ENCODE measurements around the gene APH1A.

The APH1A gene

DNA sequence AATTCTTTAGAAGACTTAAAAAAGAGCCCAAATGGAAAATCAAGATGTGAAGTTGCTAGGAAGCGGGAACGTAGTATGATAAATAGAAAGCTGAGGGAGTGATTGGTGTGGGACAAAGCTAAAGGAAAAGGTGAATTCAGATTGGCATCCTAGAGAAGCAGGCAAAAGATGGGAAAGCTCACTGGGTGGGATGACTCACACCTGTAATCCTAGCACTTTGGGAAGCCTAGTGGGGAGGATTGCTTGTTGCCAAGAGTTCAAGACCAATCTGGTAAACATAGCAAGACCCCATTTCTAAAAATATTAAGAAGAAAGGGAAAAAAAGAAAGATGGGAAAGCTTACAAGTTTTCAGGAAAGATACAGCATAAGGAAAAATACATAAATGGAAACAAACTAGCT is 26.7 kb upstream of the APH1A start:
- DNase-seq (ENCODE audit: low read depth, low spot score), result no peak
- H3K4me3 ChIP-seq, result no peak overlapping the region
- peaks cover 15% of the 10 kb centered on the region for H3K36me3 ChIP-seq (ENCODE audit: insufficient read depth, low read length)

DNA sequence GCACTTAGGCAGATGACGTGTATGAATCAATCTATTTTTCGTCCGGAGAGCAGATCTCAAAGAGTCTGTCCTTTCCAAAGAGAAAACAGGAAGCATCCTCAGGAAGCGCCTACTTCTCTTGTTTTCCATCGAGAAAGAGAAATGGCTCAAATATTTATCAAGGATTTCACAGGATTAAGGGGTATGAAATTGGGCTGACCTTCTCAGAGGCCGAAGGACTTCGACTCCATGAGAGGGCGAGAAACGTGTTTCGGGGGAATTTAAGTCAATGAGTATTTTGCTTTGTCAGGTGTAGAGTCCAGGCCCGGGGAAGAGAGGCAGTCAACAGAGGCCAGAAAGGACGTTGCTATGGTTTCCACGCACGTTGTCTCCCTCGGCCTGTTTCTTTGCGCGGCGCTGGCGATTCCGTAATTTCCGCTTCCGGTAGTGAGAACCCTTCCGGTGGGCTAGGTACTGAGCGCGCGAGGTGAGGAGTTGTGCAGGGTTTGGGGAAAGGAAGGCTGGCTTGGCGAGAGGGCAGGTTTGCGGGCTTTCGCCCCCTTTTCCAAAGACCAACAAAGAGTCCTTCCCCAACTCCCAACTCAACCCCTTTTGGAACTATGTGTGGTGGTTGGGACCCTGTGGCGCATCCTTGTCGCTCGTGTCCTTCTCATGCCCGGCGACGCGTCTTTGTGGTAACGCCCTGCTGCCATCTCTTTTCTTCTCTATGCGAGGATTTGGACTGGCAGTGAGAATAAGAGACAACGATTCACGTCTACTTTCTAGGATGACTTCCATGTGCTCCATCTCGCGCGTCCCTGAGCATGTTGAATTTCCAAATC is 24.8 kb upstream of the APH1A start, which contains the start of gene MRPS21:
MRPS21 (plus strand) TSS at position 429 of the 821 bp plus-strand sequence. CDS start 506 bp downstream, outside the sequence.
- no peaks in the 10 kb centered on the region for H3K9me3 ChIP-seq (ENCODE audit: low read depth, low read length)
- TF ChIP-seq EZH2 (IDR thresholded peaks at IDR 0.05) (no peak), FOXP2 (optimal IDR thresholded peaks at IDR 0.05; ENCODE audit: control extremely low read depth, extremely low read length, insufficient read depth) (no peak), POLR2AphosphoS5 (IDR thresholded peaks at IDR 0.05; ENCODE audit: borderline replicate concordance, low read depth, low read length) (peak; percentile 88; the same call in 1 of the 2 replicates)
- H3K9ac ChIP-seq (ENCODE audit: insufficient read length), result peak within 1 kb of the TSS; percentile 82
- peak within 1 kb of the TSS; percentile 78 for H3K27ac ChIP-seq
- H3K4me3 ChIP-seq, result peak within 1 kb of the TSS; percentile 79
- H3K36me3 ChIP-seq (ENCODE audit: insufficient read depth, low read length), result peaks cover 15% of the 10 kb centered on the region
- no peak for DNase-seq (ENCODE audit: low read depth, low spot score)

More for the DNA sequence above, 26.7 kb upstream of the APH1A start:
- H3K27ac ChIP-seq, result no peak overlapping the region
- TF ChIP-seq FOXP2 (optimal IDR thresholded peaks at IDR 0.05; ENCODE audit: control extremely low read depth, extremely low read length, insufficient read depth) (no peak), POLR2AphosphoS5 (IDR thresholded peaks at IDR 0.05; ENCODE audit: borderline replicate concordance, low read depth, low read length) (no peak), EZH2 (IDR thresholded peaks at IDR 0.05) (no peak)
- H3K9me3 ChIP-seq (ENCODE audit: low read depth, low read length), result no peaks in the 10 kb centered on the region
- no peak overlapping the region for H3K9ac ChIP-seq (ENCODE audit: insufficient read length)

DNA sequence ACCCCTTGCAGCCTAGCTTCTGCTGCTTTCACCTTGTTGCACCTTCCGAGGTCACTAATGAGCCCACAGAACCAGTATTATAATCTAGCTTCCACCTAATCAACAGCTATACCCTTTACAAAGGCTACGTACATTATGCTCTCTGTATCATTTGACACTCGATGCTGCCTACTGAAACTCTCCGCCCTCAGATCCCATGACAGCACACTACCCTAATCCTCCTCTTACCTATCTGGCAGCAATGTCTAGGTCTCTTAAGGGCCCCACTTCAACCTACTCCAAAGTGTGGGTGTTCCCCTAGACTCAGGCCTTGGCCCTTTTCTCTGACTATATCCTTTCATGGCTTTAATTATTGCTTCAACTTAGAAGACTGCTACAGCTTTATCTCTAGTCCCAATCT is 20.0 kb upstream of the APH1A start:
- no peak overlapping the region for H3K27ac ChIP-seq
- DNase-seq (ENCODE audit: low read depth, low spot score), result no peak
- TF ChIP-seq EZH2 (IDR thresholded peaks at IDR 0.05) (no peak), FOXP2 (optimal IDR thresholded peaks at IDR 0.05; ENCODE audit: control extremely low read depth, extremely low read length, insufficient read depth) (no peak), POLR2AphosphoS5 (IDR thresholded peaks at IDR 0.05; ENCODE audit: borderline replicate concordance, low read depth, low read length) (no peak)

DNA sequence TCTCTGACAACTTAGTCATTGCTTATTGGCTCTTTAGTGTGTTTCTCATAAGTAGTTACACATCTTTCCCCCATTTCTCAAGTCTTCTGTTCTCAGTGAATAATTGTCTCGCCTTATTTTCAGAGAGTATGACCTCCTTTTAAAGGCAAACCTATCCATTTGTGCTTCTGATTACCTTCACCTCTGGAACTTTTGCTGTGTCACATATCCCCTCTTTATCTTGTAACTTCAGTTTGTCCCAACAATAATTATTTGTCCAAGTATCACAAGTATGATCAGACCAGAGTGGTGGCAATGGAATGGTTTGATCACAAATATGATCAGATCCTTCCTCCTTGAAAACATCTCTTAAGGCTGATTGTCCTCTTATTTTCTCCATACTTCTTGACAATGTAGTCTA is 19.6 kb upstream of the APH1A start:
- no peak for DNase-seq (ENCODE audit: low read depth, low spot score)
- Histone ChIP-seq H3K36me3 (ENCODE audit: insufficient read depth, low read length) (no peaks in the 10 kb centered on the region), H3K4me3 (no peak overlapping the region), H3K9ac (ENCODE audit: insufficient read length) (no peak overlapping the region), H3K9me3 (ENCODE audit: low read depth, low read length) (no peaks in the 10 kb centered on the region), H3K27ac (no peak overlapping the region)
- TF ChIP-seq EZH2 (IDR thresholded peaks at IDR 0.05) (no peak), POLR2AphosphoS5 (IDR thresholded peaks at IDR 0.05; ENCODE audit: borderline replicate concordance, low read depth, low read length) (no peak), FOXP2 (optimal IDR thresholded peaks at IDR 0.05; ENCODE audit: control extremely low read depth, extremely low read length, insufficient read depth) (no peak)

More for the DNA sequence above, 20.0 kb upstream of the APH1A start:
- no peaks in the 10 kb centered on the region for H3K36me3 ChIP-seq (ENCODE audit: insufficient read depth, low read length)
- no peaks in the 10 kb centered on the region for H3K9me3 ChIP-seq (ENCODE audit: low read depth, low read length)
- no peak overlapping the region for H3K9ac ChIP-seq (ENCODE audit: insufficient read length)
- H3K4me3 ChIP-seq, result no peak overlapping the region

DNA sequence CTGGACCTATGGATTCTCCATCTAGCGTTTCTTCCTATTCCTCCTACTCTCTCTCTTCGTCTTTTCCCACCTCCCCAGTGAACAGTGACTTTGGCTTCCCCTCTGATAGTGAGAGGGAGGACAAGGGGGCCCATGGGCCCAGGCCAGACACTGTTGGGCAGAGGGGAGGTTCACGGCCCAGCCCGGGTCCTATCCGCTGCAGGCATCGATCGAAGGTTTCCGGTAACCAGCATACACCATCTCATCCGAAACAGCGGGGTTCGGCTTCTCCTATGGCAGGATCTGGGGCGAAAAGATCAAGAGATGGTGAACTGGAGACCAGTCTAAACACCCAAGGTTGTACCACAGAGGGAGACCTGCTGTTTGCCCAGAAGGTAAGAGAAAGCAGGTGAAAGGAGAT is 14.4 kb upstream of the APH1A start:
- TF ChIP-seq POLR2AphosphoS5 (IDR thresholded peaks at IDR 0.05; ENCODE audit: borderline replicate concordance, low read depth, low read length), result no peak
- TF ChIP-seq EZH2 (IDR thresholded peaks at IDR 0.05), result no peak
- TF ChIP-seq FOXP2 (optimal IDR thresholded peaks at IDR 0.05; ENCODE audit: control extremely low read depth, extremely low read length, insufficient read depth), result no peak
- no peak overlapping the region for H3K9ac ChIP-seq (ENCODE audit: insufficient read length)
- DNase-seq (ENCODE audit: low read depth, low spot score), result no peak
- no peaks in the 10 kb centered on the region for H3K9me3 ChIP-seq (ENCODE audit: low read depth, low read length)
- no peaks in the 10 kb centered on the region for H3K36me3 ChIP-seq (ENCODE audit: insufficient read depth, low read length)
- no peak overlapping the region for H3K4me3 ChIP-seq
- H3K27ac ChIP-seq, result no peak overlapping the region

DNA sequence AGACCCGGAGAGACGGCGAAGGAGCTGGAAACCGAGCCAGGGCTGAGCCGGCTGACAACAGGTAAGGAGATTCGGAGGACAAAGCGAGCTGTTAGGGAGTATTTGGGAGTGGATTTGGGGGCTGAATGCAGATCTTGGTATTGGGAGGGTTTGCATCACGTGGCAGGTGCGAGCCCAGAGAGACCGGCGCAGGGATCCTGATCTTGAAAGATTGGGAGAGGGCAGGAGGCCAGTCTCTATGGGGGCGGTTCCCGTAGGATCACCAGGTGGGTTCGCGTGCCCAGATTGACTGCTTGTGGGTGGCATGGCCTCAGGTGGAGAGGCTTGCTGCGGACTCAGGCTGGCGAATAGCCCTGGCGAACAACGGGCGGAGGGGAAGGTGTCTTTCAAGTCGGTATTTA is 13.7 kb upstream of the APH1A start:
- DNase-seq (ENCODE audit: low read depth, low spot score), result no peak
- no peak overlapping the region for H3K9ac ChIP-seq (ENCODE audit: insufficient read length)
- H3K9me3 ChIP-seq (ENCODE audit: low read depth, low read length), result no peaks in the 10 kb centered on the region
- H3K27ac ChIP-seq, result no peak overlapping the region
- TF ChIP-seq POLR2AphosphoS5 (IDR thresholded peaks at IDR 0.05; ENCODE audit: borderline replicate concordance, low read depth, low read length), result no peak
- no peak for TF ChIP-seq EZH2 (IDR thresholded peaks at IDR 0.05)
- TF ChIP-seq FOXP2 (optimal IDR thresholded peaks at IDR 0.05; ENCODE audit: control extremely low read depth, extremely low read length, insufficient read depth), result no peak
- no peaks in the 10 kb centered on the region for H3K36me3 ChIP-seq (ENCODE audit: insufficient read depth, low read length)
- H3K4me3 ChIP-seq, result no peak overlapping the region

DNA sequence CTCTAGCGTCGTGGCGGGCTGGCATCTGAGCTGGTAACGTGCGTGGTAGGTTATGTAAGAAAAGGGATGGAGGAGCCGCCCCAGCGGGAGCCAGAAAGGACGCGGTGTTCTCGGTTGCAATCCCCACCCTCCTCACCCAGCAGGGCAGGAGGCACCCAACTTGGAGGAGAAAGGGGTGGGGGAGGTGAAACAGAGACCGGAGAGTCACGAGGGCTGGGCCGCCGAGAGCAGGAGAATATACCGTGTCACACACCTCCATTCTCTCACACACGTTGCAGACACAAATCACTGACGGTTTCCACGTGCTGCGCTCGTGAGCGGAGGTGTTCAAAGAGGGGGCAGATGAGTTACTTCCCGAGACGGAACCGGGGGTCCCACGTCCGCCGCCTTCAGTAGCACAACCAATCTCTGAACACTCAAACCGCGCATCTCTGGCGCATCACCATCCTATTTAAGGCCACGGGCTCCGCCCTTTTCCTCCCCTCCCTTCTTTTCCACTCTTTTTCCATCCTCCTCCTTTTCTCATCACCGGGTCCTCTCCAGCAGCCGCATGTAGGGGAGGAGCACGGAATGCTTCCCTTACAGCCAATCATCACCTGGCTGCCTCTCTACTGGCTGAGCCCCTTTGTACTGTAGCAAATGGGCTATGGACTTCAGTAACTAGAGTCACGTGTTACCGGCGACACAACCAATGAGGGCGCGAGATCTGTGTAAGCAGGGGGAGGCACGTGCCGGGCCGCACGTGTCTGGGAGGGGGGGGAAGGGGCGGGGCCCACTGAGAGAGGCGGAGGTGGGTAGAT is 13.1 kb upstream of the APH1A start, which contains the start of gene CIART:
CIART (plus strand) TSS at position 797 of the 800 bp plus-strand sequence. CDS start 714 bp downstream, outside the sequence.
- Histone ChIP-seq H3K4me3 (no peak within 1 kb of the TSS), H3K9ac (ENCODE audit: insufficient read length) (no peak within 1 kb of the TSS), H3K36me3 (ENCODE audit: insufficient read depth, low read length) (no peaks in the 10 kb centered on the region), H3K27ac (no peak within 1 kb of the TSS), H3K9me3 (ENCODE audit: low read depth, low read length) (no peaks in the 10 kb centered on the region)
- no peak for TF ChIP-seq POLR2AphosphoS5 (IDR thresholded peaks at IDR 0.05; ENCODE audit: borderline replicate concordance, low read depth, low read length)
- TF ChIP-seq FOXP2 (optimal IDR thresholded peaks at IDR 0.05; ENCODE audit: control extremely low read depth, extremely low read length, insufficient read depth), result no peak
- TF ChIP-seq EZH2 (IDR thresholded peaks at IDR 0.05), result no peak
- DNase-seq (ENCODE audit: low read depth, low spot score), result no peak

DNA sequence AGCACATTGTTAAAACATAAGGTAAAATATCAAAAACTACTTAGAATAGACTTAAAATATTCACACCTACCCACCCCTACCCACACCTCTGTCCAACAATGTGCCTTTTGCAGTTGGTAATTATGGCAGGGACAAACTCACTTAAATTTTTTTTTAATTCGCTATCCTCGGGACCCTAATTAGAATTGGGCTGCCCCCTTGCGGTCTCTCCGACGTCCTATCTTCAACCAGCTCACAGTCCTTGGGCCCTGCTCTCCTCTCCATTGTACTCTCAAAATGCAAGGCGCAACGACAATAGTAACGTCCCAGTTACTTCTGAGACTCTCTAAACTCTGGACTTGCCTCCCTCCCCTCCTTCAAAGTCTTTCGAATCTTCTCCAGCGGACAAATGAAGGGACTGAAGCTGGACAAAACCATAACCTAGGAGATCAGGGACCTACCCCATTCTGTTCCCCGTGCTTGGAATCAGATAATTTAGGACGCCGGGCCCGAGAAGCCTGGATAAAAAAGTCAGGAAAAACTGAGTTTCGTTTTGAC is 12.5 kb upstream of the APH1A start:
- Histone ChIP-seq H3K9me3 (ENCODE audit: low read depth, low read length) (no peaks in the 10 kb centered on the region), H3K27ac (no peak overlapping the region), H3K36me3 (ENCODE audit: insufficient read depth, low read length) (no peaks in the 10 kb centered on the region), H3K4me3 (no peak overlapping the region), H3K9ac (ENCODE audit: insufficient read length) (no peak overlapping the region)
- DNase-seq (ENCODE audit: low read depth, low spot score), result no peak
- TF ChIP-seq FOXP2 (optimal IDR thresholded peaks at IDR 0.05; ENCODE audit: control extremely low read depth, extremely low read length, insufficient read depth) (no peak), POLR2AphosphoS5 (IDR thresholded peaks at IDR 0.05; ENCODE audit: borderline replicate concordance, low read depth, low read length) (no peak), EZH2 (IDR thresholded peaks at IDR 0.05) (no peak)

Data from SK-N-MC (cell line).